ENCODE measurements around the gene ATP8A2. TPM values are rescaled to one million over a fixed set of nuclear protein-coding genes. Genes with fewer than 3 reads are reported as not detected.
"Not testable (repeated sequence)": the region's sequence is repeated elsewhere in the genome, so short reads cannot be mapped to it uniquely, and the experiment has no call there.

ATP8A2 gene
- polyA plus RNA-seq, 3 donors, result not detected

DNA sequence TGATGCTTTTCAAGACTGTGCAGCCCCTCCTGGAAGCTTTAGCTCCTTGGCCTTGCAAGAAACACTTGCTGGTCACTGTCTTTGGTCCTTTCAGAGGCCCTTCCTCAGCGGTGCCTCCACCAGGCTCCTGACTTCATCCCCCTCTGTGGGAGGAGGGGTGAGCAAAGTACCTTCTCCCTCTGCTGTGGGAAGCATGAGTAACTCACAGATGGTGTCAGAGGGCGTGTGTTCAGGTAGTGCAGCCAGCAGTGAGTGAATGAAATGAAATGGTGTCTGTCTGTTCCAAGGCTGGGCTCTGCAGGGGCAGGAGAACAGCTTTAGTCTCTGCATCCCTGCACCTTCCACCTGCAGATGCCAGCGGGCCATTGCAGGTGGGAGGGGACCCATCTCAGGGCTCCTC is 577.1 kb downstream of the ATP8A2 start:
- peaks cover 0 to 14% (median 4%) of the 10 kb centered on the region in 7 donors for H3K9me3 Mint-ChIP-seq
- Histone ChIP-seq H4K20me1 (ENCODE audit: insufficient read depth, low read length) (no peaks in the 10 kb centered on the region), H3K9ac (ENCODE audit: insufficient read depth, low read length, poor library complexity, severe bottlenecking) (no peak overlapping the region), H3K79me2 (ENCODE audit: insufficient read depth, low read length) (no peaks in the 10 kb centered on the region), H3K4me1 (ENCODE audit: control insufficient read depth in 1 of 2, insufficient read depth in 2 of 2, low read length in 2 of 2) (no peaks in the 10 kb centered on the region), H3K9me3 (replicated peaks in 1 of 2; ENCODE audit: control insufficient read depth in 1 of 2, insufficient read depth in 1 of 2, low read length in 2 of 2) (peaks cover 0 to 9% of the 10 kb centered on the region in 2 donors), H2AFZ (ENCODE audit: insufficient read depth, low read depth, low read length, poor library complexity, severe bottlenecking) (no peak overlapping the region), H3K36me3 (replicated peaks in 1 of 2; ENCODE audit: control insufficient read depth in 1 of 2, insufficient read depth in 2 of 2, low read length in 2 of 2) (no peaks in the 10 kb centered on the region), H3K4me2 (replicated peaks; ENCODE audit: extremely low read depth, low read length, poor library complexity, severe bottlenecking) (no peak overlapping the region), H3K27me3 (ENCODE audit: control insufficient read depth in 2 of 2, insufficient read depth in 2 of 2, low read length in 2 of 2) (no peaks in the 10 kb centered on the region), H3K27ac (ENCODE audit: low read depth in 1 of 2, low read length in 2 of 2) (no peak overlapping the region), H3K4me3 (replicated peaks in 1 of 3; ENCODE audit: low read depth in 2 of 3, low read length in 3 of 3) (no peak overlapping the region)
- intact Hi-C loops (cut with micrococcal nuclease), result no loop called here
- H3K4me1 Mint-ChIP-seq, result no peaks in the 10 kb centered on the region
- H3K27me3 Mint-ChIP-seq (ENCODE audit: low read depth in 3 of 3), result peaks cover 5 to 7% (median 5%) of the 10 kb centered on the region in 3 donors
- no peak for DNase-seq
- H3K36me3 Mint-ChIP-seq, result no peaks in the 10 kb centered on the region
- H3K4me3 Mint-ChIP-seq, result no peak overlapping the region
- H3K27ac Mint-ChIP-seq, result no peak overlapping the region
- TF ChIP-seq, protein P1, sequence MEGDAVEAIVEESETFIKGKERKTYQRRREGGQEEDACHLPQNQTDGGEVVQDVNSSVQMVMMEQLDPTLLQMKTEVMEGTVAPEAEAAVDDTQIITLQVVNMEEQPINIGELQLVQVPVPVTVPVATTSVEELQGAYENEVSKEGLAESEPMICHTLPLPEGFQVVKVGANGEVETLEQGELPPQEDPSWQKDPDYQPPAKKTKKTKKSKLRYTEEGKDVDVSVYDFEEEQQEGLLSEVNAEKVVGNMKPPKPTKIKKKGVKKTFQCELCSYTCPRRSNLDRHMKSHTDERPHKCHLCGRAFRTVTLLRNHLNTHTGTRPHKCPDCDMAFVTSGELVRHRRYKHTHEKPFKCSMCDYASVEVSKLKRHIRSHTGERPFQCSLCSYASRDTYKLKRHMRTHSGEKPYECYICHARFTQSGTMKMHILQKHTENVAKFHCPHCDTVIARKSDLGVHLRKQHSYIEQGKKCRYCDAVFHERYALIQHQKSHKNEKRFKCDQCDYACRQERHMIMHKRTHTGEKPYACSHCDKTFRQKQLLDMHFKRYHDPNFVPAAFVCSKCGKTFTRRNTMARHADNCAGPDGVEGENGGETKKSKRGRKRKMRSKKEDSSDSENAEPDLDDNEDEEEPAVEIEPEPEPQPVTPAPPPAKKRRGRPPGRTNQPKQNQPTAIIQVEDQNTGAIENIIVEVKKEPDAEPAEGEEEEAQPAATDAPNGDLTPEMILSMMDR (IDR thresholded peaks at IDR 0.05), result no peak
- WGBS (ENCODE audit: insufficient coverage), result no CpG with 5 or more reads among the region's 3 CpGs

DNA sequence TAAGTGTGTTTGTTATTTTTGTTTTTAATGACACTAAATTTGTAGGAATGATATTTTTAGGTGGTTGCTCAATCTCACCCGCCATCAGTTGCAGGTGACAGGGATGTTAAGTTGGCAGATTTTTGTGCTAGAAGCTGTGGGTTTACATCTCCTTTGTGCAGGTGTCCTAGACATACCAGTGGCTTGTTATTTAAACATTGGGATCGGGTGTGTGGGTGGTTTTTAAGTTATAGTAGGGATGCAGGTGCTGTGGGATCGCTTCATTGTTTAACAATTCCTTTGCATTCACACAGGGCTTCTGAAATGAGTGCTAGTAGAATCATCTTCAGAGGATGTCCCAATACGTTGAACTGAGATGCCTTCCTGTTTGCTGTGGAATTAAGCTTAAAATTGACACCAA is 580.1 kb downstream of the ATP8A2 start:
- peaks cover 0 to 9% of the 10 kb centered on the region in 2 donors for H3K9me3 ChIP-seq (replicated peaks in 1 of 2; ENCODE audit: control insufficient read depth in 1 of 2, insufficient read depth in 1 of 2, low read length in 2 of 2)
- intact Hi-C loops (cut with micrococcal nuclease), result no loop called here
- H3K4me3 ChIP-seq (replicated peaks in 1 of 3; ENCODE audit: low read depth in 2 of 3, low read length in 3 of 3), result no peak overlapping the region
- WGBS (ENCODE audit: insufficient coverage), result 92% methylated on average over 3 of the region's 4 CpGs
- no peaks in the 10 kb centered on the region for H3K4me1 ChIP-seq (ENCODE audit: control insufficient read depth in 1 of 2, insufficient read depth in 2 of 2, low read length in 2 of 2)
- H3K27me3 ChIP-seq (ENCODE audit: control insufficient read depth in 2 of 2, insufficient read depth in 2 of 2, low read length in 2 of 2), result no peaks in the 10 kb centered on the region
- no peak overlapping the region for H2AFZ ChIP-seq (ENCODE audit: insufficient read depth, low read depth, low read length, poor library complexity, severe bottlenecking)
- H4K20me1 ChIP-seq (ENCODE audit: insufficient read depth, low read length), result no peaks in the 10 kb centered on the region
- no peaks in the 10 kb centered on the region for H3K36me3 ChIP-seq (replicated peaks in 1 of 2; ENCODE audit: control insufficient read depth in 1 of 2, insufficient read depth in 2 of 2, low read length in 2 of 2)
- no peaks in the 10 kb centered on the region for H3K79me2 ChIP-seq (ENCODE audit: insufficient read depth, low read length)
- Mint-ChIP-seq H3K36me3 (no peaks in the 10 kb centered on the region), H3K27me3 (ENCODE audit: low read depth in 3 of 3) (peaks cover 0 to 2% (median 2%) of the 10 kb centered on the region in 3 donors), H3K27ac (no peak overlapping the region), H3K4me3 (no peak overlapping the region), H3K9me3 (peaks cover 0 to 17% (median 10%) of the 10 kb centered on the region in 7 donors), H3K4me1 (no peaks in the 10 kb centered on the region)
- H3K9ac ChIP-seq (ENCODE audit: insufficient read depth, low read length, poor library complexity, severe bottlenecking), result no peak overlapping the region
- H3K27ac ChIP-seq (ENCODE audit: low read depth in 1 of 2, low read length in 2 of 2), result no peak overlapping the region
- DNase-seq, result no peak
- TF ChIP-seq, protein P1 (IDR thresholded peaks at IDR 0.05), result no peak
- H3K4me2 ChIP-seq (replicated peaks; ENCODE audit: extremely low read depth, low read length, poor library complexity, severe bottlenecking), result no peak overlapping the region

DNA sequence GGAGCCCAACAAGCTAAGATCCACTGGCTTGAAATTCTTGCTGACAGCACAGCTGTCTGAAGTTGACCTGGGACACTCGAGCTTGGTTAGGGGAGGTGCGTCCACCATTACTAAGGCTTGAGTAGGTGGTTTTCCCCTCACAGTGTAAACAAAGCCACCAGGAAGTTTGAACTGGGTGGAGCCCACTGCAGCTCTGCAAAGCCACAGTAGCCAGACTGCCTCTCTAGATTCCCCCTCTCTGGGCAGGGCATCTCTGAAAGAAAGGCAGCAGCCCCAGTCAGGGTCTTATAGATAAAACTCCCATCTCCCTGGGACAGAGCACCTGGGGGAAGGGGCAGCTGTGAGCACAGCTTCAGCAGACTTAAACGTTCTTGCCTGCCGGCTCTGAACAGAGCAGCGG is 582.3 kb downstream of the ATP8A2 start:
- H3K4me3 ChIP-seq (replicated peaks in 1 of 3; ENCODE audit: low read depth in 2 of 3, low read length in 3 of 3); H3K27ac ChIP-seq (ENCODE audit: low read depth in 1 of 2, low read length in 2 of 2); H3K4me3 Mint-ChIP-seq; H3K36me3 Mint-ChIP-seq; H3K36me3 ChIP-seq (replicated peaks in 1 of 2; ENCODE audit: control insufficient read depth in 1 of 2, insufficient read depth in 2 of 2, low read length in 2 of 2); H2AFZ ChIP-seq (ENCODE audit: insufficient read depth, low read depth, low read length, poor library complexity, severe bottlenecking); H3K27ac Mint-ChIP-seq; H4K20me1 ChIP-seq (ENCODE audit: insufficient read depth, low read length); H3K9me3 ChIP-seq (replicated peaks in 1 of 2; ENCODE audit: control insufficient read depth in 1 of 2, insufficient read depth in 1 of 2, low read length in 2 of 2); intact Hi-C loops (cut with micrococcal nuclease); H3K27me3 Mint-ChIP-seq (ENCODE audit: low read depth in 3 of 3); H3K27me3 ChIP-seq (ENCODE audit: control insufficient read depth in 2 of 2, insufficient read depth in 2 of 2, low read length in 2 of 2); H3K79me2 ChIP-seq (ENCODE audit: insufficient read depth, low read length); DNase-seq; H3K4me2 ChIP-seq (replicated peaks; ENCODE audit: extremely low read depth, low read length, poor library complexity, severe bottlenecking); H3K4me1 Mint-ChIP-seq; H3K4me1 ChIP-seq (ENCODE audit: control insufficient read depth in 1 of 2, insufficient read depth in 2 of 2, low read length in 2 of 2); H3K9ac ChIP-seq (ENCODE audit: insufficient read depth, low read length, poor library complexity, severe bottlenecking): not testable (repeated sequence)
- WGBS (ENCODE audit: insufficient coverage), result 72% methylated on average over 4 of the region's 5 CpGs
- H3K9me3 Mint-ChIP-seq, result peaks cover 2 to 18% (median 13%) of the 10 kb centered on the region in 7 donors

All from CD14-positive monocyte (primary cell).